ENCODE results near the gene LCN2.

The LCN2 gene

GRCh38 chr9:128116104-128117083 lies 32.9 kb upstream of the LCN2 start:
- WGBS = 93% methylated on average over 13 of the region's 16 CpGs
- Histone ChIP-seq H3K9me3 (ENCODE audit: control insufficient read depth, low read length) (no peaks in the 10 kb centered on the region), H2BK120ac (ENCODE audit: low read depth, low read length) (no peak overlapping the region), H3K79me1 (replicated peaks; ENCODE audit: low read length, poor library complexity, severe bottlenecking) (peaks cover 2% of the 10 kb centered on the region), H2BK15ac (ENCODE audit: low read depth, poor library complexity, severe bottlenecking) (no peak overlapping the region), H3K23ac (ENCODE audit: low read length in 2 of 2) (no peak overlapping the region), H2AFZ (ENCODE audit: low read depth, low read length) (no peak overlapping the region), H3K14ac (ENCODE audit: low read length in 2 of 2) (no peak overlapping the region), H3K27me3 (ENCODE audit: control insufficient read depth in 1 of 2, insufficient read depth in 1 of 2, low read length in 2 of 2) (no peaks in the 10 kb centered on the region), H4K8ac (ENCODE audit: low read length) (no peak overlapping the region), H3K4me2 (ENCODE audit: low read length, poor library complexity, severe bottlenecking) (no peak overlapping the region), H3K4me3 (ENCODE audit: insufficient read depth in 1 of 2, low read depth in 1 of 2, low read length in 2 of 2) (no peak overlapping the region), H3K9ac (ENCODE audit: low read length) (no peak overlapping the region), H2BK12ac (ENCODE audit: low read length in 2 of 2) (peak overlapping the region in 1 of 2 experiments; percentile 2), H3K27ac (ENCODE audit: low read length, poor library complexity, severe bottlenecking) (no peak overlapping the region), H3K36me3 (ENCODE audit: control insufficient read depth in 1 of 2, insufficient read depth in 2 of 2, low read depth in 1 of 2, low read length in 2 of 2) (peaks cover 12 to 51% of the 10 kb centered on the region in 2 experiments), H4K91ac (ENCODE audit: low read length) (no peak overlapping the region), H3K4me1 (ENCODE audit: control insufficient read depth, insufficient read depth, low read depth, low read length) (peaks cover 5% of the 10 kb centered on the region), H3K18ac (ENCODE audit: low read depth in 1 of 2, low read length in 2 of 2) (no peak overlapping the region), H3K4ac (ENCODE audit: low read depth in 1 of 2, low read length in 2 of 2) (no peak overlapping the region), H2BK5ac (ENCODE audit: low read depth, low read length, poor library complexity, severe bottlenecking) (no peak overlapping the region), H2AK5ac (ENCODE audit: low read length, severe bottlenecking) (no peak overlapping the region)
- DNase-seq = no peak

GRCh38 chr9:128117613-128118471 lies 31.4 kb upstream of the LCN2 start:
- Histone ChIP-seq H2BK15ac (ENCODE audit: low read depth, poor library complexity, severe bottlenecking) (peak overlapping the region; percentile 21), H2BK5ac (ENCODE audit: low read depth, low read length, poor library complexity, severe bottlenecking) (no peak overlapping the region), H2AFZ (ENCODE audit: low read depth, low read length) (no peak overlapping the region), H3K4me3 (ENCODE audit: insufficient read depth in 1 of 2, low read depth in 1 of 2, low read length in 2 of 2) (peak overlapping the region in 1 of 2 experiments; percentile 32), H3K14ac (ENCODE audit: low read length in 2 of 2) (no peak overlapping the region), H3K18ac (ENCODE audit: low read depth in 1 of 2, low read length in 2 of 2) (no peak overlapping the region), H3K9me3 (ENCODE audit: control insufficient read depth, low read length) (no peaks in the 10 kb centered on the region), H3K79me1 (replicated peaks; ENCODE audit: low read length, poor library complexity, severe bottlenecking) (peaks cover 7% of the 10 kb centered on the region), H3K23ac (ENCODE audit: low read length in 2 of 2) (no peak overlapping the region), H3K4me2 (ENCODE audit: low read length, poor library complexity, severe bottlenecking) (no peak overlapping the region), H4K8ac (ENCODE audit: low read length) (peak overlapping the region; percentile 59), H3K9ac (ENCODE audit: low read length) (peak overlapping the region; percentile 60), H2BK12ac (ENCODE audit: low read length in 2 of 2) (peak overlapping the region in 1 of 2 experiments; percentile 61), H4K91ac (ENCODE audit: low read length) (no peak overlapping the region), H3K27me3 (ENCODE audit: control insufficient read depth in 1 of 2, insufficient read depth in 1 of 2, low read length in 2 of 2) (no peaks in the 10 kb centered on the region), H3K36me3 (ENCODE audit: control insufficient read depth in 1 of 2, insufficient read depth in 2 of 2, low read depth in 1 of 2, low read length in 2 of 2) (peaks cover 25 to 66% of the 10 kb centered on the region in 2 experiments), H2AK5ac (ENCODE audit: low read length, severe bottlenecking) (no peak overlapping the region), H3K4ac (ENCODE audit: low read depth in 1 of 2, low read length in 2 of 2) (peak overlapping the region in 1 of 2 experiments; percentile 25), H2BK120ac (ENCODE audit: low read depth, low read length) (no peak overlapping the region), H3K4me1 (ENCODE audit: control insufficient read depth, insufficient read depth, low read depth, low read length) (peaks cover 6% of the 10 kb centered on the region), H3K27ac (ENCODE audit: low read length, poor library complexity, severe bottlenecking) (no peak overlapping the region)
- WGBS = 20% methylated on average over 27 of the region's 27 CpGs
- peak; percentile 84 for DNase-seq

GRCh38 chr9:128118472-128118857 lies 30.8 kb upstream of the LCN2 start:
- no peak for DNase-seq
- Histone ChIP-seq H3K27ac (ENCODE audit: low read length, poor library complexity, severe bottlenecking) (no peak overlapping the region), H3K36me3 (ENCODE audit: control insufficient read depth in 1 of 2, insufficient read depth in 2 of 2, low read depth in 1 of 2, low read length in 2 of 2) (peaks cover 30 to 69% of the 10 kb centered on the region in 2 experiments), H3K23ac (ENCODE audit: low read length in 2 of 2) (no peak overlapping the region), H2BK12ac (ENCODE audit: low read length in 2 of 2) (no peak overlapping the region), H2AFZ (ENCODE audit: low read depth, low read length) (no peak overlapping the region), H3K79me1 (replicated peaks; ENCODE audit: low read length, poor library complexity, severe bottlenecking) (peaks cover 8% of the 10 kb centered on the region), H3K4me2 (ENCODE audit: low read length, poor library complexity, severe bottlenecking) (no peak overlapping the region), H3K14ac (ENCODE audit: low read length in 2 of 2) (no peak overlapping the region), H3K27me3 (ENCODE audit: control insufficient read depth in 1 of 2, insufficient read depth in 1 of 2, low read length in 2 of 2) (no peaks in the 10 kb centered on the region), H3K9me3 (ENCODE audit: control insufficient read depth, low read length) (no peaks in the 10 kb centered on the region), H3K18ac (ENCODE audit: low read depth in 1 of 2, low read length in 2 of 2) (no peak overlapping the region), H3K9ac (ENCODE audit: low read length) (peak overlapping the region; percentile 60), H3K4me1 (ENCODE audit: control insufficient read depth, insufficient read depth, low read depth, low read length) (peaks cover 7% of the 10 kb centered on the region), H4K8ac (ENCODE audit: low read length) (no peak overlapping the region), H2AK5ac (ENCODE audit: low read length, severe bottlenecking) (no peak overlapping the region), H3K4ac (ENCODE audit: low read depth in 1 of 2, low read length in 2 of 2) (no peak overlapping the region), H2BK120ac (ENCODE audit: low read depth, low read length) (no peak overlapping the region), H2BK5ac (ENCODE audit: low read depth, low read length, poor library complexity, severe bottlenecking) (no peak overlapping the region), H3K4me3 (ENCODE audit: insufficient read depth in 1 of 2, low read depth in 1 of 2, low read length in 2 of 2) (no peak overlapping the region), H4K91ac (ENCODE audit: low read length) (peak overlapping the region; percentile 65), H2BK15ac (ENCODE audit: low read depth, poor library complexity, severe bottlenecking) (no peak overlapping the region)
- WGBS = 79% methylated on average over 3 of the region's 3 CpGs
